ENCODE results near the gene CEP120.

CEP120 gene

GRCh38 chr5:123455640-123456039 is 32.4 kb upstream of the CEP120 start:
- H3K4me3 ChIP-seq (ENCODE audit: low read length) = no peak overlapping the region
- TF ChIP-seq, protein P1, sequence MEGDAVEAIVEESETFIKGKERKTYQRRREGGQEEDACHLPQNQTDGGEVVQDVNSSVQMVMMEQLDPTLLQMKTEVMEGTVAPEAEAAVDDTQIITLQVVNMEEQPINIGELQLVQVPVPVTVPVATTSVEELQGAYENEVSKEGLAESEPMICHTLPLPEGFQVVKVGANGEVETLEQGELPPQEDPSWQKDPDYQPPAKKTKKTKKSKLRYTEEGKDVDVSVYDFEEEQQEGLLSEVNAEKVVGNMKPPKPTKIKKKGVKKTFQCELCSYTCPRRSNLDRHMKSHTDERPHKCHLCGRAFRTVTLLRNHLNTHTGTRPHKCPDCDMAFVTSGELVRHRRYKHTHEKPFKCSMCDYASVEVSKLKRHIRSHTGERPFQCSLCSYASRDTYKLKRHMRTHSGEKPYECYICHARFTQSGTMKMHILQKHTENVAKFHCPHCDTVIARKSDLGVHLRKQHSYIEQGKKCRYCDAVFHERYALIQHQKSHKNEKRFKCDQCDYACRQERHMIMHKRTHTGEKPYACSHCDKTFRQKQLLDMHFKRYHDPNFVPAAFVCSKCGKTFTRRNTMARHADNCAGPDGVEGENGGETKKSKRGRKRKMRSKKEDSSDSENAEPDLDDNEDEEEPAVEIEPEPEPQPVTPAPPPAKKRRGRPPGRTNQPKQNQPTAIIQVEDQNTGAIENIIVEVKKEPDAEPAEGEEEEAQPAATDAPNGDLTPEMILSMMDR (IDR thresholded peaks at IDR 0.05; ENCODE audit: insufficient read depth, low read depth, low read length, missing control alignments) = peak; percentile 9
- no peak for DNase-seq (ENCODE audit: low read depth)

- DNase-seq (ENCODE audit: low read depth) = no peak
- TF ChIP-seq, protein P1 (IDR thresholded peaks at IDR 0.05; ENCODE audit: insufficient read depth, low read depth, low read length, missing control alignments) = no peak
- H3K4me3 ChIP-seq (ENCODE audit: low read length) = no peak overlapping the region
Measured at GRCh38 chr5:123455095-123455494, 31.9 kb upstream of the CEP120 start.

DNA sequence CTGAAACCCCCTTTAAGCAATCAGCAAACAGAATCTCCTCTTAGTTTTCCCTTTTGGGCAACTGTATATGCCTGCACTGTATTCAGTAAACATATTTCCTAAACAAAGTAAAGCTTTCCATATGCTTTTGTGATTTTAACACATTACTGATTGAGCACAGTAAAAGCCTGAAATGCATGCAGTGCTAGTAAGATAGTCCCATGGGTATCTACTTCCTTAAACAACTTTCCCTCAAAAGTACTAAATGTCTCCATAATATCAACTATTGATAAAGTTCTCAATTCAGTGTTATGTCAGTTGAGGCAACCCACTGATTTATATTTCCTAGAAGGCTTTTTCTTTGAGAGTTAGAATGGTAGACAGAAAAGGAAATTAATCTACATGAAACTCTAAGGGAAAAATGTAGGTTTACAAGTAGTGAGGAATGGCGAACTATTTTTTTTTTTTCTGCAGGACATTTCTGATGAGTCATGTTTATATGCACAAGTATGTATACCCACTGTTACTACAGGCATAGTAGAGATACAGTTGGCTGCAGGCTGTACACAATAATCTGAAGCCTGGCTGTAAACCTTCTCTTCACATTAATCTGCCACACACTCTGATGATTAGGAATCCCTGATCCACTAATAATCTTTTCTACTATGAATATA is 31.2 kb upstream of the CEP120 start:
- peak; percentile 36 for DNase-seq (ENCODE audit: low read depth)
- no peak overlapping the region for H3K4me3 ChIP-seq (ENCODE audit: low read length)
- TF ChIP-seq, protein P1 (IDR thresholded peaks at IDR 0.05; ENCODE audit: insufficient read depth, low read depth, low read length, missing control alignments) = no peak

DNA sequence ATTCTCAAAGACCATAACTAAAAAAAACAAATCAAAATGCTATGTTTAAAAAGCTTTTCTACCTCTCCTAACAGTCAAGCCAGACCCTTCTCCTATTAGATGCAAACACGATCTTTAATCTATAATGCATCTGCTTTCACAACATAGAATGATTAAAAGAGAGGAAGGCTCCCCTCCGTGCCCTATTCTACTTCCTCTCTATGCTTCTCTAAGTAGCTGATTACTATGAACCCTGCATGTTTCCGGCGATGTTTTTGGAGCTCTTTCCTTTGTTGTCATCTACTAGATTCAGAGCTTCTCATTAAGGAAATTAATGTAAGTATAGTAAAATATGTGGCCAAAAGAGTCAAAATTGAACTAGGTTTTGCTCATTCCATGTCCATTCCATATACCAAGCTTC is 29.2 kb upstream of the CEP120 start:
- no peak overlapping the region for H3K4me3 ChIP-seq (ENCODE audit: low read length)
- TF ChIP-seq, protein P1 (IDR thresholded peaks at IDR 0.05; ENCODE audit: insufficient read depth, low read depth, low read length, missing control alignments) = no peak
- DNase-seq (ENCODE audit: low read depth) = no peak

DNA sequence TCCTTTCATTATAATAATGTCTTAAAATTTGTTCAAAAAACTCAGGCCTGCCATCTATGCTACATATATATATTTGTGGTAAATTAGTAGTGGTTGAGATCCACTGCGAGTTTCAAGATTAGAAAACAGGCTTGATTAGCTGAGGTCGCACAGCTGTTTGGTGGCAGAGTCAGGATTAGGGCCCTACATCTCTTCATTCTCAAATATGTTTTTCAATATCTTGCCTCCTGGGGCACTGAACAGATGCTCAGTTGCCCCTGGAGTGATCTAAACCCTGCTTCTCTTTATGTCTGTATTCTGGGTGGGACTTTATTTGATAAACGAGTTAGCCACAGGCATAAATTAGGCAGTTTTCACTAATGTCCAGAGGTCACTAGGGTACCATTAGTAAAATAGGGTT is 27.8 kb upstream of the CEP120 start:
- TF ChIP-seq, protein P1 (IDR thresholded peaks at IDR 0.05; ENCODE audit: insufficient read depth, low read depth, low read length, missing control alignments) = no peak
- H3K4me3 ChIP-seq (ENCODE audit: low read length) = no peak overlapping the region
- no peak for DNase-seq (ENCODE audit: low read depth)

GRCh38 chr5:123450640-123451039 is 27.4 kb upstream of the CEP120 start:
- no peak overlapping the region for H3K4me3 ChIP-seq (ENCODE audit: low read length)
- TF ChIP-seq, protein P1 (IDR thresholded peaks at IDR 0.05; ENCODE audit: insufficient read depth, low read depth, low read length, missing control alignments) = no peak
- DNase-seq (ENCODE audit: low read depth) = peak; percentile 64

- H3K4me3 ChIP-seq (ENCODE audit: low read length) = no peak overlapping the region
- no peak for DNase-seq (ENCODE audit: low read depth)
- TF ChIP-seq, protein P1 (IDR thresholded peaks at IDR 0.05; ENCODE audit: insufficient read depth, low read depth, low read length, missing control alignments) = no peak
Measured at GRCh38 chr5:123450114-123450513, 26.9 kb upstream of the CEP120 start.
